Amniotic stem cell (primary cell): ENCODE results near the gene TMEM43.

Experiments
- DNase-seq: peaks from one replicate; lab custom pipeline; 2025; lab: John Stamatoyannopoulos, UW

TMEM43 gene

DNA sequence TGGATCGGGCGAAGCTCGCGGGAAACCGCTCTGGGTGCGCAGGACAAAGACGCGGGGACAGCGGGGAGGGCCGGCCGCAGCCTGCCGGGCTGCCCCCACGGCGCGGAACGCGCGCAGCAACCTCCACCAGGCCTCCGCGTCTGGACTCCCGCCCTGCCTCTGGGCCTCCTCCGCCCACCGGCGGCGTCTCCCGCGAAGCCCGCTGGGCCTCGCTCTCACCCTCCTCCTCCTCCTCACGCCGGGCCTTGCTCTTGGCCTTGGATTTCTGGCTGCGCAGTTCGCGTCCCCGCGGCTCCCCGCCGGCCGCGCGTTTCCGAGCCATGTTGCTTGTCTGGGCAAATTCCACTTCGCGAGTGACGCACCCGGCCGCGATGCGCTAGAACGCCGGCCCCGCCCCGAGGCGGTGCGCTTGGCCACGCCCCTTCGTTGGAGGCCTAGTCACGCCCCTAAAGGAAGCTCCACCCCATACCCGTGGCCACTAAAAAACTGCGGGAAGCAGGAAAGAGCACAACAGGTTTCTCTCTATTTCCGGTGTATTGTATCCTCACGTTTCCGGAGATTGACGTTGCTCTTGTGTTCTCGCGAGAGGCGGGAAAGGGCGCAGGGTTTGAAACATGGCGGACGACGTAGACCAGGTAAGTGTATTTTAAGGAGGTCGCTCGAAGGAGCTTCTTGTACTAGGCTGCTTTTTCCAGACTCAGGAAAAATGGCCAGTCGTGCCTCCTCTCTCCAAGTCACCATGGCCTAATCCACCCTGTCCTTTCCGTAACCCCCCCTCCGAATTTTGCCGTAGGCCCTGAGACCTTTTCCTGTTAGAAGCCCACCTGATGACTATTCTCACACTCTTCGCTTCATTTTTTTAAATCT lies 53.6 kb downstream of the TMEM43 start, which contains the start of the genes LSM3 and XPC:
LSM3 (plus strand) TSS at position 571 of the 867 bp plus-strand sequence; CDS start at position 615, 44 bp downstream.
XPC (minus strand) TSS at position 355 of the 867 bp plus-strand sequence; CDS start at position 322, 33 bp downstream.
- peak; percentile 97 for DNase-seq

DNA sequence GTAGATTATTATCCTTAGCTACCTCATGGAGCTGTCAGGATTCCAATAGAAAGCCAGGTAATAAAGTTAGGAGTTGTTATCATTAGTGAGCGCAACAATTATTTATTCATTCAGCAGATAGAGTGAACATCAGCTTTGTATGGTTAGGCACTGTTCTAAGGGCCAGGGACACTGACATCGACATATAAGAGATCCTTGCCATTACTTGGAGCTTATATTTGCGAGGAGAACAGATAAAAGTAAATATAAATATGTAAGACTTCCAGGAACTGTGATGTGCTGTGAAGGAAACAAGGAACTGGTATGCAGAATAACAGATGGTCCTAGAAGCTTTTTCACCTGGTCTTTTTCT lies 54.2 kb downstream of the TMEM43 start:
- no peak for DNase-seq

DNA sequence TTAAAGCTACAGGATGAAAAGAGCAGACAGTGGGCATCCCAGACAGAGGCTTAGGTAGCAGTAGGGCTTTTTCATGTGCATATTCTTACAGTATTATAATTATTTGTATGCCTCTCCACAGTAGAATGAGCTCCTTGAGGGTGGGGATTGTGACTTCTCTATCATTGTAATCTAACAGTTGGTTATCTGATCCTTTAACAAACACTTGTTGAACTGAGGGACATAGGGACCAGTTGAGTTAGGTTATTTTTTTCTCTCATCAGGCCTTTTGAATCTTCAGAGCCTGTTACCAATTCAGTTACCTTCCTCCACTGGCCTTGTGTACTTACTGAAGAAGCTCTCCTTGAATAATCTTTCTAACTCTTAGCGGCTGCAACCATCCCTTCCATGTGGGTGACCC lies 54.9 kb downstream of the TMEM43 start:
- DNase-seq: no peak

DNA sequence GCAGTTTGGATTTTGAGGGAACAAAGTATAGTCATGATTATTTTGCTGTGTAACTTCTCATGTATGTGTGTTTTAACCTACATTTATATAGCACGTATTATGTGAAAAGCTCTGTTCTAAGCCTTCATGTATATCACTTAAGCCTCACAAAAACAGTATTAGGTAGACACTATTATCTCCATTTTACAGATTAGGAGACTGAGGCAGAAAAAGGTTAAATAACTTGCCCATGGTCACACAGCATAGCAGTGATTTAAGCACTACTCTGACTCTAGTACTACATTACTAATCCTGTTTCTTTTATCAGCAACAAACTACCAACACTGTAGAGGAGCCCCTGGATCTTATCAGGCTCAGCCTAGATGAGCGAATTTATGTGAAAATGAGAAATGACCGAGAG lies 56.4 kb downstream of the TMEM43 start:
- no peak for DNase-seq

DNA sequence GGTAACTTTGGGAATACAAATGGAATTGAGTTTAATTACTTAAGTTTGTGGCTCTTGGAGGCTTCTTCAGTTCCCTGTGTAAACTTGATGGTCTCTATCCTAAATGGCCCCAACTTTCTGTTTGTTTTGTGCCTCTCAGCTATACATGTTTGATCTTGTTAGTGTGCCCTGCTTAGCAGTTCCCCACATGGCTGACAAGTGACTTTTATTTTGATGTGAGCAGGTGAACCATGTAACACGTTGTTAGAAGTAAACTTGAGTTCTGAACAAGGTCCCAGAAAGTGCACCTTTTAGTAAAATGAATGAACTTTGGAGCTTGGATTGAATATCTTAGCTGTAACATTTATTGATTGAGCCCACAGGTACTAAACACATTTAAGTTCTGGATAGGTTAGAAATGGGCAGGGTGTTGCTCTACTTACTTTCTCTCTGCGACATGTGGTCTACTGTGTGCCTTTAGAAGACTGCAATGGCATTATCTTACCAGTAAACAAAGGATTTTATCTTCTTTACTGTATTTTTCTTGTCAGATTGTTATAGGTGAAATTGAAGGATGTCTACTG lies 58.2 kb downstream of the TMEM43 start:
- no peak for DNase-seq

DNA sequence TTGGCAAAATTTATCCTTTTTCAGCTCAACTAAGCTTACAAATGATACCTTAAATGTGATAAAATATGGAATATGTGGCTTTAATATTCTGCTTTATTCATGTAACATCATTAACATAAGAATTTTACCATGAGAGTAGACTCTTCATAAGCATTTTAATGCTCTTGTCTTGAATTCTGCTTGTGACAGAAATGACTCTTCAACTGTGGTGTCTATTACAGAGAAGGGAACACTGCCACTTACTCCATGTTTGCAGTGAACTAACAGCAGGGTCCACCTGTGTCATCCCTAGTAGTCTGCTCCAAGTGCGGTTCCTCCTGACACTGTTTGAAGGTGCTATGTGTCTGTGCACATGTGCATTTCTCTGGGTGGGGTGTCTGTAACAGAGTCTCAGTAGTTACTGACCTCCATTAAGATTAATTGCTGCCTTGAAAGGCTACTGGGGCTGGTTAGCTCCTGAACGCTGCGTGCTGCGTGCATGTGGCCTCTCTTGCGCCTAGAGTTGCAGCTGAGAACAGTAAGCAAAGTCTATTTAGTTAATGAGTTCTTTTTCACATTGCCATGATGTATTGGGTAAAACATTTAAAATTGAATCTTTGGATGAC lies 62.1 kb downstream of the TMEM43 start:
- DNase-seq: no peak

DNA sequence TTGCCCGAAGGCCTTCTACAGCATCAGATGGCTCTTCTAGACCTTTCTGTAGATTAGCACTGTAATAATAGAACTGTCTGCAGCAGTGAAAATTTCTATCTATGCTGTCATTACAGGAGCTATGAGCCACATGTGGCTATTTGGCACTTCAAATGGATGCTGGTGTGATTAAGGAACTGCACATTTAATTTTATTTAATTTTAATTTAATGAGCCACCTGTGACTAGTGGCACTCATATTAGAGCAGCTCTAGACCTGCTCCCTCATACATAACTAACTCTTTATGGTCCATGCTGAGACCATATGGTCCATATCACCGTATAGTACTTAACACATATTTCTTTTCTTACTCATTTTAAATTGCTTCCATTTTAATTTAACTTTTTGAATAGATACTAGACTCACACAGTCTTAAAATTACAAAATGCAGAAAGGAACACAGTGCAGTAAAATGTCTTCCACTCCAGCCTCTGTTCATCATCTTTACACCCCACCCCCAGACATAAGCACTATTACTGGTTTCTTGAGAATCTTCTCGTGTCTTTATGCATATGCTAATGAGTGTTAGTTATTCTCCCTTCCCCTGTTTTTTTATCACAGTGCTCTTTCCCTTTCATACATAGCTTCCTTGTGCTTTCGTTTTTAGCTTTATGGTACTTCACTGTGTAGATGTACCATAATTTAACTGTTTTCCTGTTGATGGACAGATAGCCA lies 63.3 kb downstream of the TMEM43 start:
- DNase-seq: no peak
